Measurements from ENCODE around the gene THSD4. TPM values are rescaled to one million over a fixed set of nuclear protein-coding genes. Genes with fewer than 3 reads are reported as not detected.

The THSD4 gene
- total and polyA plus RNA-seq, 9 of the 15 experiments (the other 6 are each of a cell fraction or from before 2014, with no cell fraction given) = 0.04 TPM; not detected in 5

DNA sequence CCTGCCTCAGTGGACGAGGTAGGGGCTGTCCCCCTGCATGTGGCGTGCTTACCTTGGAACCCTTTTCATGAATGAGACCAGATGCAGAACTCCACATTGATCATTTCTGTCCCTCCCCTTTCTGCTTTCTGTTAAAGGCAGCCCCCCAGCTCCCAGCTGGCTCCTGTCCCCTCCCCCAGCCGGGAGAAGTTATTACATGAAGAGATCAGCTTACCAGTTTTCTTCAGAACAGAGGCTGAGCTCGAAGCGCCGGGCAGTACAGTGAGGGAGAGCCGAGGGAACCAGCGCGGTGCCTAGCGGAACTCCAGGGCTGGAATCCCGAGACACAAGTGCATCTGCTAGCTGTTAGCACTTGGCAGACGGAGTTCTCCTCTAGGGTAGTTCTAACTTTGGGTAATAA lies 431.7 kb downstream of the THSD4 start:
- WGBS (ENCODE audit: insufficient coverage, low coverage, missing lambda C conversion rate) = under 1% methylated on average over 12 of the region's 12 CpGs
- CTCF ChIA-PET (ENCODE audit: low intra/inter-chr PET ratio) = no interaction called here
- ATAC-seq (no peak), FAIRE-seq (no peak), DNase-seq (ENCODE audit: extremely low read depth in 1 of 4, low spot score in 3 of 4) (no peak)
- Histone ChIP-seq H3K9ac (ENCODE audit: insufficient read depth in 1 of 2, low read depth in 2 of 2, low read length in 2 of 2) (no peak overlapping the region), H4K20me1 (replicated peaks; ENCODE audit: control insufficient read depth, insufficient read depth, low read length) (no peaks in the 10 kb centered on the region), H3K9me1 (ENCODE audit: control insufficient read depth, insufficient read depth, low read length) (no peaks in the 10 kb centered on the region), H3K36me3 (ENCODE audit: control insufficient read depth, insufficient read depth, low read length) (no peaks in the 10 kb centered on the region), H3K4me2 (ENCODE audit: insufficient read depth, low read length) (no peak overlapping the region), H3K79me2 (ENCODE audit: control insufficient read depth, insufficient read depth, low read length) (no peaks in the 10 kb centered on the region), H2AFZ (ENCODE audit: low read depth, low read length) (no peak overlapping the region), H3K4me3 (no peak overlapping the region), H3K27me3 (ENCODE audit: control insufficient read depth in 2 of 2, insufficient read depth in 2 of 2, low read length in 2 of 2) (peaks cover 0 to 4% of the 10 kb centered on the region in 2 experiments; a peak in 3 of 5 replicates), H3K27ac (ENCODE audit: extremely low read depth, low read depth, low read length) (no peak overlapping the region), H3K4me1 (replicated peaks in 1 of 2; ENCODE audit: control insufficient read depth in 2 of 2, insufficient read depth in 2 of 2, low read length in 2 of 2) (no peaks in the 10 kb centered on the region), H3K9me3 (replicated peaks; ENCODE audit: control insufficient read depth, insufficient read depth, low read depth, low read length) (no peaks in the 10 kb centered on the region)
- intact Hi-C loops (cut with micrococcal nuclease) = no loop called here
- TF ChIP-seq CBFB (CRISPR knock-in tag; IDR thresholded peaks at IDR 0.05) = no peak
- no peak for TF ChIP-seq MAFF (IDR thresholded peaks at IDR 0.05; ENCODE audit: low read length)
- no peak for TF ChIP-seq HEY1 (CRISPR knock-in tag; IDR thresholded peaks at IDR 0.05; ENCODE audit: borderline replicate concordance)
- TF ChIP-seq, protein P1, sequence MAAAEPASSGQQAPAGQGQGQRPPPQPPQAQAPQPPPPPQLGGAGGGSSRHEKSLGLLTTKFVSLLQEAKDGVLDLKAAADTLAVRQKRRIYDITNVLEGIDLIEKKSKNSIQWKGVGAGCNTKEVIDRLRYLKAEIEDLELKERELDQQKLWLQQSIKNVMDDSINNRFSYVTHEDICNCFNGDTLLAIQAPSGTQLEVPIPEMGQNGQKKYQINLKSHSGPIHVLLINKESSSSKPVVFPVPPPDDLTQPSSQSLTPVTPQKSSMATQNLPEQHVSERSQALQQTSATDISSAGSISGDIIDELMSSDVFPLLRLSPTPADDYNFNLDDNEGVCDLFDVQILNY (CRISPR knock-in tag; IDR thresholded peaks at IDR 0.05) = no peak
- no peak for TF ChIP-seq ZNF444 (CRISPR knock-in tag; IDR thresholded peaks at IDR 0.05)
- POLR2A ChIA-PET = no interaction called here
- no TSS peak for BruUV-seq (replicated peaks)
- in situ Hi-C loops (cut with MboI) = no loop called here

DNA sequence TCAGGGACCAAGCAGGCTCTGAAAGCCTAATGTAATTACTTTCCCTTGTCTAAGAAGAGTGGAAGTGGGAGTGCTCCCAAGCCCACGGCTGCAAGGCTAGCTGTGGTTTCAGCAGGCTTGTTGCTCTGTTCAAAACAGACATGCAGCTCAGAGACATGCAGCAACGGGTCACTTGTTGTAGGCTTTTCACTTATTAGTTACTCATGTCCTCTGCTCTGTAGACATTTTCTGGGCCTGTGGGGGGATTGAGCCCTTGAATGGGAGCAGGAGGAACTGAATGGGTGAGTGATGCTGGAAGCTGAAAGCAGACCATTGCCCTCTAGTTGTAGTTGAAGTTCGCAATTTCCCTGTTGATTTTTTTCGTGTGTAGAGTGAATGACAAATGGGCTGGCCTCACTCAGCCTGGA lies 433.1 kb downstream of the THSD4 start:
- intact Hi-C loops (cut with micrococcal nuclease) (no loop called here), in situ Hi-C loops (cut with MboI) (no loop called here)
- no peak overlapping the region for H3K27ac ChIP-seq (ENCODE audit: extremely low read depth, low read depth, low read length)
- no peaks in the 10 kb centered on the region for H3K36me3 ChIP-seq (ENCODE audit: control insufficient read depth, insufficient read depth, low read length)
- 0% methylated on average over 4 of the region's 4 CpGs for WGBS (ENCODE audit: insufficient coverage, low coverage, missing lambda C conversion rate)
- H3K4me2 ChIP-seq (ENCODE audit: insufficient read depth, low read length) = no peak overlapping the region
- H3K4me1 ChIP-seq (replicated peaks in 1 of 2; ENCODE audit: control insufficient read depth in 2 of 2, insufficient read depth in 2 of 2, low read length in 2 of 2) = no peaks in the 10 kb centered on the region
- BruUV-seq (replicated peaks) = no TSS peak
- no peaks in the 10 kb centered on the region for H3K9me3 ChIP-seq (replicated peaks; ENCODE audit: control insufficient read depth, insufficient read depth, low read depth, low read length)
- no peak overlapping the region for H3K4me3 ChIP-seq
- DNase-seq (ENCODE audit: extremely low read depth in 1 of 4, low spot score in 3 of 4) (no peak), ATAC-seq (no peak), FAIRE-seq (no peak)
- ChIA-PET POLR2A (interaction anchor here (0.9 kb wide), 1 partner anchor 191 kb away, joined by 3 read pairs; no protein-coding TSS in a partner anchor), CTCF (ENCODE audit: low intra/inter-chr PET ratio) (no interaction called here)
- peaks cover 0 to 4% of the 10 kb centered on the region in 2 experiments; a peak in 3 of 5 replicates for H3K27me3 ChIP-seq (ENCODE audit: control insufficient read depth in 2 of 2, insufficient read depth in 2 of 2, low read length in 2 of 2)
- H3K9ac ChIP-seq (ENCODE audit: insufficient read depth in 1 of 2, low read depth in 2 of 2, low read length in 2 of 2) = no peak overlapping the region
- H2AFZ ChIP-seq (ENCODE audit: low read depth, low read length) = no peak overlapping the region
- H3K79me2 ChIP-seq (ENCODE audit: control insufficient read depth, insufficient read depth, low read length) = no peaks in the 10 kb centered on the region
- H4K20me1 ChIP-seq (replicated peaks; ENCODE audit: control insufficient read depth, insufficient read depth, low read length) = no peaks in the 10 kb centered on the region
- no peaks in the 10 kb centered on the region for H3K9me1 ChIP-seq (ENCODE audit: control insufficient read depth, insufficient read depth, low read length)
- TF ChIP-seq, protein P2, sequence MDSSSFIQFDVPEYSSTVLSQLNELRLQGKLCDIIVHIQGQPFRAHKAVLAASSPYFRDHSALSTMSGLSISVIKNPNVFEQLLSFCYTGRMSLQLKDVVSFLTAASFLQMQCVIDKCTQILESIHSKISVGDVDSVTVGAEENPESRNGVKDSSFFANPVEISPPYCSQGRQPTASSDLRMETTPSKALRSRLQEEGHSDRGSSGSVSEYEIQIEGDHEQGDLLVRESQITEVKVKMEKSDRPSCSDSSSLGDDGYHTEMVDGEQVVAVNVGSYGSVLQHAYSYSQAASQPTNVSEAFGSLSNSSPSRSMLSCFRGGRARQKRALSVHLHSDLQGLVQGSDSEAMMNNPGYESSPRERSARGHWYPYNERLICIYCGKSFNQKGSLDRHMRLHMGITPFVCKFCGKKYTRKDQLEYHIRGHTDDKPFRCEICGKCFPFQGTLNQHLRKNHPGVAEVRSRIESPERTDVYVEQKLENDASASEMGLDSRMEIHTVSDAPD (CRISPR knock-in tag; IDR thresholded peaks at IDR 0.05) = no peak
- TF ChIP-seq ZNF316 (IDR thresholded peaks at IDR 0.05) = no peak
- no peak for TF ChIP-seq CSDE1 (IDR thresholded peaks at IDR 0.05)
- no peak for TF ChIP-seq MBD2 (IDR thresholded peaks at IDR 0.05; ENCODE audit: borderline replicate concordance, low read depth)
- TF ChIP-seq HCFC1 (IDR thresholded peaks at IDR 0.05; ENCODE audit: low read depth, low read length) = no peak
- no peak for TF ChIP-seq PCBP1 (IDR thresholded peaks at IDR 0.05; ENCODE audit: low read depth, low read length, poor library complexity, severe bottlenecking)
- TF ChIP-seq, protein P3, sequence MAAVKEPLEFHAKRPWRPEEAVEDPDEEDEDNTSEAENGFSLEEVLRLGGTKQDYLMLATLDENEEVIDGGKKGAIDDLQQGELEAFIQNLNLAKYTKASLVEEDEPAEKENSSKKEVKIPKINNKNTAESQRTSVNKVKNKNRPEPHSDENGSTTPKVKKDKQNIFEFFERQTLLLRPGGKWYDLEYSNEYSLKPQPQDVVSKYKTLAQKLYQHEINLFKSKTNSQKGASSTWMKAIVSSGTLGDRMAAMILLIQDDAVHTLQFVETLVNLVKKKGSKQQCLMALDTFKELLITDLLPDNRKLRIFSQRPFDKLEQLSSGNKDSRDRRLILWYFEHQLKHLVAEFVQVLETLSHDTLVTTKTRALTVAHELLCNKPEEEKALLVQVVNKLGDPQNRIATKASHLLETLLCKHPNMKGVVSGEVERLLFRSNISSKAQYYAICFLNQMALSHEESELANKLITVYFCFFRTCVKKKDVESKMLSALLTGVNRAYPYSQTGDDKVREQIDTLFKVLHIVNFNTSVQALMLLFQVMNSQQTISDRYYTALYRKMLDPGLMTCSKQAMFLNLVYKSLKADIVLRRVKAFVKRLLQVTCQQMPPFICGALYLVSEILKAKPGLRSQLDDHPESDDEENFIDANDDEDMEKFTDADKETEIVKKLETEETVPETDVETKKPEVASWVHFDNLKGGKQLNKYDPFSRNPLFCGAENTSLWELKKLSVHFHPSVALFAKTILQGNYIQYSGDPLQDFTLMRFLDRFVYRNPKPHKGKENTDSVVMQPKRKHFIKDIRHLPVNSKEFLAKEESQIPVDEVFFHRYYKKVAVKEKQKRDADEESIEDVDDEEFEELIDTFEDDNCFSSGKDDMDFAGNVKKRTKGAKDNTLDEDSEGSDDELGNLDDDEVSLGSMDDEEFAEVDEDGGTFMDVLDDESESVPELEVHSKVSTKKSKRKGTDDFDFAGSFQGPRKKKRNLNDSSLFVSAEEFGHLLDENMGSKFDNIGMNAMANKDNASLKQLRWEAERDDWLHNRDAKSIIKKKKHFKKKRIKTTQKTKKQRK (IDR thresholded peaks at IDR 0.05; ENCODE audit: borderline replicate concordance, low read depth, low read length) = no peak
